CD8-positive, alpha-beta memory T cell (primary cell): ENCODE results near the gene C1QTNF9B. TPM values are rescaled to one million over a fixed set of nuclear protein-coding genes. Genes with fewer than 3 reads are reported as not detected.
"Not testable (repeated sequence)": the region's sequence is repeated elsewhere in the genome, so short reads cannot be mapped to it uniquely, and the experiment has no call there.

Experiments
- CTCF ChIA-PET: fragments of 350-600 bp; sonication (Branson Sonifier 250); formaldehyde crosslinking; loops from one replicate; lab custom pipeline; 2021; ENCODE audit warnings: antibody characterized with exemption; lab: Charles Lee
- POLR2A ChIA-PET: fragments of 350-600 bp; sonication (Branson Sonifier 250); formaldehyde crosslinking; loops from one replicate; lab custom pipeline; 2021; ENCODE audit warnings: antibody characterized with exemption; lab: Charles Lee
- DNase-seq, 5 donors: peaks; one replicate each; pipeline versions ENCODE4 v3.0.0 to v3.0.0-alpha.2; 2020 to 2022; ENCODE audit warnings: mixed read lengths in 1 of 5
- H3K27ac ChIP-seq: one replicate; pipeline ENCODE4 v1.7.0; 2013; ENCODE audit warnings: low read depth, mild to moderate bottlenecking, low read length, moderate library complexity
- H3K27me3 ChIP-seq: 2 replicates; pipeline ENCODE4 v1.7.0; 2013; ENCODE audit warnings: low read length, mild to moderate bottlenecking; ENCODE audit not compliant: insufficient read depth, poor library complexity, severe bottlenecking
- H3K36me3 ChIP-seq: 2 replicates; pipeline ENCODE4 v1.7.0; 2013; ENCODE audit warnings: mild to moderate bottlenecking, low read length, moderate library complexity; ENCODE audit not compliant: insufficient read depth
- H3K4me1 ChIP-seq: 2 replicates; pipeline ENCODE4 v1.7.0; 2013; ENCODE audit warnings: mild to moderate bottlenecking, low read length, moderate library complexity; ENCODE audit not compliant: insufficient read depth
- H3K4me3 ChIP-seq: 2 replicates; pipeline ENCODE4 v1.7.0; 2013; ENCODE audit warnings: mild to moderate bottlenecking, low read length
- H3K9me3 ChIP-seq: 2 replicates; pipeline ENCODE4 v1.7.0; 2013; ENCODE audit warnings: mild to moderate bottlenecking, low read length
- H3K27ac Mint-ChIP-seq, 8 donors: one replicate each; pipeline ENCODE4 v1.8.0; 2020 to 2021; ENCODE audit warnings: mixed read lengths in 8 of 8, mild to moderate bottlenecking in 6 of 8, inconsistent platforms in 3 of 8, moderate library complexity in 3 of 8
- H3K27me3 Mint-ChIP-seq, 2 donors: one replicate each; pipeline ENCODE4 v1.8.0; 2020 to 2021; ENCODE audit warnings: mixed read lengths in 2 of 2, mild to moderate bottlenecking in 1 of 2, moderate library complexity in 1 of 2
- H3K36me3 Mint-ChIP-seq, 3 donors: one replicate each; pipeline ENCODE4 v1.8.0; 2020 to 2021; ENCODE audit warnings: mixed read lengths in 3 of 3, inconsistent platforms in 1 of 3, mild to moderate bottlenecking in 1 of 3
- H3K4me1 Mint-ChIP-seq, 3 donors: one replicate each; pipeline ENCODE4 v1.8.0; 2020 to 2021; ENCODE audit warnings: mixed read lengths in 3 of 3, inconsistent platforms in 1 of 3, mild to moderate bottlenecking in 1 of 3
- H3K4me3 Mint-ChIP-seq, 7 donors: one replicate each; pipeline ENCODE4 v1.8.0; 2020 to 2021; ENCODE audit warnings: mixed read lengths in 7 of 7, mild to moderate bottlenecking in 6 of 7, moderate library complexity in 4 of 7, inconsistent platforms in 2 of 7
- H3K9me3 Mint-ChIP-seq, 5 donors: one replicate each; pipeline ENCODE4 v1.8.0; 2020 to 2022; ENCODE audit warnings: mixed read lengths in 5 of 5, mild to moderate bottlenecking in 3 of 5, moderate library complexity in 2 of 5, inconsistent platforms in 1 of 5
- polyA plus RNA-seq: library from polyadenylated mRNA; unstranded; fragments of 300-500 nt; fragmentation: Illumina TruSeq; gene quantifications from one replicate; pipeline ENCODE4 v1.2.3, GENCODE V29; 2021
- total RNA-seq, 2 experiments: library from RNA; stranded (reverse); gene quantifications; one replicate each; pipeline ENCODE4 v1.2.3, GENCODE V29; 2021

C1QTNF9B gene
- total RNA-seq (not detected), polyA plus RNA-seq (not detected)

- CTCF ChIA-PET: interaction anchor here (2.0 kb wide), 1 partner anchor 8 kb away, joined by 9 read pairs; the partner anchor contains the start of gene MIPEP
- H3K9me3 ChIP-seq, H3K4me3 Mint-ChIP-seq, H3K4me1 ChIP-seq, H3K36me3 Mint-ChIP-seq, H3K27me3 ChIP-seq, H3K27ac ChIP-seq, DNase-seq, H3K4me3 ChIP-seq, H3K27ac Mint-ChIP-seq, H3K4me1 Mint-ChIP-seq, H3K36me3 ChIP-seq, H3K9me3 Mint-ChIP-seq: not testable (repeated sequence)
- POLR2A ChIA-PET: interaction anchor here (0.8 kb wide), 1 partner anchor 8 kb away, joined by 3 read pairs; no protein-coding TSS in a partner anchor
- H3K27me3 Mint-ChIP-seq: peaks cover 15 to 38% of the 10 kb centered on the region in 2 donors
Measured at GRCh38 chr13:23897452-23897919, at the start of gene C1QTNF9B. Gene C1QTNF9B (minus strand): TSS chr13:23897502.

GRCh38 chr13:23946900-23947299 lies 49.6 kb upstream of the C1QTNF9B start:
- Mint-ChIP-seq H3K9me3 (no peaks in the 10 kb centered on the region), H3K27me3 (peaks cover 9 to 34% of the 10 kb centered on the region in 2 donors)
- H3K4me1 ChIP-seq: no peaks in the 10 kb centered on the region

DNA sequence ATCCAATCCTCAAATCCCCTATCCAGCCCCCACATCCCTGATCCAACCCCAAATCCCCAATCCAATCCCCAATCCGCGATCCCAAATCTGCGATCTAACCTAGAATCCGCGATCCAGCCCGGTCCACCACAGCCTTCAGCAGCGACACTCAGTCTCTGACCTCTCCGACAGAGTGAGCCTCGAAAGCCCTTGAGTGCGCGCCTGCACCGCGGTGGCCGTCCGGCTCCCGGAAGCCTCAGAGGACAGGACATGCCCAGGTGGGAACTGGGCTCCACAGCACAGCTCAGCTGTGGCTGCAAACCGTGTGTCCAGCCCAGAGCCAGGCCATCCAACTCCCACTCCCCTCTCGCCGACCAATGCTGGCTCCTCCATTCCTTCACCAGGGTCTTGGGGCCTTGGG lies 48.8 kb upstream of the C1QTNF9B start:
- Mint-ChIP-seq H3K27ac (peak overlapping the region in 1 of 8 donors; percentile 92), H3K36me3 (no peaks in the 10 kb centered on the region), H3K9me3 (no peaks in the 10 kb centered on the region), H3K4me1 (no peaks in the 10 kb centered on the region), H3K4me3 (no peak overlapping the region), H3K27me3 (peaks cover 9 to 36% of the 10 kb centered on the region in 2 donors)
- no peaks in the 10 kb centered on the region for H3K27me3 ChIP-seq
- no peaks in the 10 kb centered on the region for H3K4me1 ChIP-seq
- no peak for DNase-seq
- H3K27ac ChIP-seq: no peak overlapping the region
- ChIA-PET POLR2A (no interaction called here), CTCF (no interaction called here)
- H3K36me3 ChIP-seq: no peaks in the 10 kb centered on the region
- H3K9me3 ChIP-seq: no peaks in the 10 kb centered on the region
- no peak overlapping the region for H3K4me3 ChIP-seq

More at GRCh38 chr13:23946900-23947299, 49.6 kb upstream of the C1QTNF9B start:
- Mint-ChIP-seq H3K4me3 (no peak overlapping the region), H3K27ac (peak overlapping the region in 1 of 8 donors; percentile 63), H3K36me3 (no peaks in the 10 kb centered on the region), H3K4me1 (no peaks in the 10 kb centered on the region)
- no peak overlapping the region for H3K27ac ChIP-seq
- CTCF ChIA-PET: no interaction called here
- no peaks in the 10 kb centered on the region for H3K27me3 ChIP-seq
- POLR2A ChIA-PET: no interaction called here
- no peak for DNase-seq
- no peaks in the 10 kb centered on the region for H3K36me3 ChIP-seq
- H3K4me3 ChIP-seq: no peak overlapping the region
- no peaks in the 10 kb centered on the region for H3K9me3 ChIP-seq

DNA sequence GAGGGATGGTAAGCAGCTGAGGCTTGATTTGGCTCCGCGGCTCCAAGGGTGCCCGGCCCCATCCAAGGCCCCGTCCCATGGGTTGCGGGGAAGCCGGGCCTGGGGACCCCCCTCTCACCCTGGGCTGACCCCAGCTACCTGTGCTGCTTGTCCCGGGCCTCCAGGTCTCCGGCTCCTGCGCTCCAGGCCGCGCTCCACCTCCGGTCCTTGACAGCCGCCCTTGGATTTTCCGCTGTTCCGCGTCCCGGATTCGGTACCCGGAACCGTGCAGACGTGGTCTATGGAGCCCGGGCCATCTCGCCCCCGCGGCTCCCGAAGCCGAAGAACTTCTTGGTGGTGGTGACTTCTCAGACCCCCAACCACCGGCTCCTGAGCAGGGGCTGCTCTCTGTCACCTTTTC lies 48.3 kb upstream of the C1QTNF9B start:
- Histone ChIP-seq H3K9me3 (no peaks in the 10 kb centered on the region), H3K4me1 (no peaks in the 10 kb centered on the region), H3K27ac (no peak overlapping the region), H3K36me3 (no peaks in the 10 kb centered on the region), H3K27me3 (no peaks in the 10 kb centered on the region), H3K4me3 (no peak overlapping the region)
- H3K4me3 Mint-ChIP-seq: no peak overlapping the region
- ChIA-PET CTCF (no interaction called here), POLR2A (no interaction called here)
- H3K27me3 Mint-ChIP-seq: peaks cover 9 to 39% of the 10 kb centered on the region in 2 donors
- H3K9me3 Mint-ChIP-seq: peaks cover 0 to 2% (median 0%) of the 10 kb centered on the region in 5 donors
- H3K27ac Mint-ChIP-seq: no peak overlapping the region
- no peak for DNase-seq
- no peaks in the 10 kb centered on the region for H3K36me3 Mint-ChIP-seq
- H3K4me1 Mint-ChIP-seq: no peaks in the 10 kb centered on the region

GRCh38 chr13:23941211-23941610 lies 43.9 kb upstream of the C1QTNF9B start:
- no peak overlapping the region for H3K4me3 ChIP-seq
- Mint-ChIP-seq H3K27me3 (peaks cover 19 to 65% of the 10 kb centered on the region in 2 donors), H3K36me3 (peaks cover 0 to 6% (median 0%) of the 10 kb centered on the region in 3 donors), H3K9me3 (peaks cover 2 to 23% (median 11%) of the 10 kb centered on the region in 5 donors), H3K4me3 (no peak overlapping the region), H3K4me1 (no peaks in the 10 kb centered on the region), H3K27ac (no peak overlapping the region)
- no peak for DNase-seq
- H3K9me3 ChIP-seq: no peaks in the 10 kb centered on the region
- ChIA-PET POLR2A (no interaction called here), CTCF (no interaction called here)
- H3K27ac ChIP-seq: no peak overlapping the region
- H3K27me3 ChIP-seq: no peaks in the 10 kb centered on the region
- no peaks in the 10 kb centered on the region for H3K4me1 ChIP-seq
- no peaks in the 10 kb centered on the region for H3K36me3 ChIP-seq

DNA sequence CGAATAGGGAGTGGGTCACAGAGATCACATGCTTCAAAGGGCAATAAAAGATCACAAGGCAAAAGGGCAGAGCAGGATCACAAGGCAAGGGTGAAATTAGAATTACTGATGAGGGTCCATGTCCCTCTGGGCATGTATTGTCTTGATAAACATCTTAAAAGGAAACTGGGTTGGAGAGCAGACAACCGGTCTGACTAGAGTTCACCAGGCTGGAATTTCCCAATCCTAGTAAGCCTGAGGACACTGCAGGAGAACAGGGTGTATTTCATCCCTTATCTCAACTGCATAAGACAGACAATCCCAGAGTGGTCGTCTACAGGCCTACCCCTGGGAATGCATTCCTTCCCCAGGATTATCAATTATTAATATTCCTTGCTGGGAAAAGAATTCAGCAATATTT lies 42.4 kb upstream of the C1QTNF9B start:
- H3K4me3 Mint-ChIP-seq, H3K4me1 Mint-ChIP-seq, H3K36me3 ChIP-seq, H3K4me3 ChIP-seq, POLR2A ChIA-PET, H3K27me3 ChIP-seq, DNase-seq, H3K9me3 ChIP-seq, H3K4me1 ChIP-seq, H3K27ac Mint-ChIP-seq, H3K27ac ChIP-seq, CTCF ChIA-PET, H3K36me3 Mint-ChIP-seq: not testable (repeated sequence)
- H3K27me3 Mint-ChIP-seq: peaks cover 29 to 68% of the 10 kb centered on the region in 2 donors
- H3K9me3 Mint-ChIP-seq: peaks cover 2 to 23% (median 11%) of the 10 kb centered on the region in 5 donors

DNA sequence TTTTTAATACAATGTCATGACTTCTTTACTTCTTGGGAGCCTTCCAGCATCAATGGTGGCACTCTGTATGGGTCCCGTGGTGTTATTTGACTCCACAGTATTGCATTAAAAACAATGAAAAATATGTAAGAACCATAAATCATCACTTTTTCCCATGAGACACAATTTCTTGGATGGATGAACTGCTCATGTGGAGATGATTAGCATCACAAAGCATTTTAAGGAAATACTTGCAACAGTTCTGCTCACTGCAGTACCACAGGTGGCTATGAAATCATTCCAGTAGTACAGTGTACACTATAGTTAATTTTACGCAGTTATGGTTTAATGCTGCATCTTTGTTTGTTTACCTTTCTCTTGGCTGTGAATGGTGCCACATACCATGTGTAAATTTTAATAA lies 37.2 kb upstream of the C1QTNF9B start:
- CTCF ChIA-PET: no interaction called here
- H3K27me3 Mint-ChIP-seq: peaks cover 48 to 67% of the 10 kb centered on the region in 2 donors
- H3K4me1 Mint-ChIP-seq: no peaks in the 10 kb centered on the region

DNA sequence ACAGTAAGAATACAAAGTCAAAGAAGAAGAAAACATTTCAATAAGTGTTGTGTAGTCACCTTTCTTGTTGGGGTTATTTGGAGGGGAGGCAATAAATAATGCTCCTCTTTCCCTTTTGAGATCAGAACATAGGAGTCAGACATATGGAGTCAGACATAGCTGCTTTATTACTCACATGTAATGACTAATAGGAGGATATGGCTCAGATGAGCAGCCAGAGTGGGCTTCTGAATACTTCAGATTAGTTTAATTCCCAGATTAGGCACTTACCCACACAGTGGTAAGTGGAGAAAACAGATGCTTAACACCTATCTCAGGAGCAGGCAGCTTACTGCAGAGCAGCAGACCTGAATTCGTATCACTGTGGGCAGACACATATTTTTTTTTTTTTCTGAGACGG lies 31.7 kb upstream of the C1QTNF9B start:
- Mint-ChIP-seq H3K4me1 (no peaks in the 10 kb centered on the region), H3K27ac (no peak overlapping the region), H3K27me3 (peaks cover 20 to 40% of the 10 kb centered on the region in 2 donors), H3K4me3 (no peak overlapping the region), H3K36me3 (no peaks in the 10 kb centered on the region), H3K9me3 (no peaks in the 10 kb centered on the region)
- ChIA-PET CTCF (no interaction called here), POLR2A (no interaction called here)
- H3K27ac ChIP-seq: no peak overlapping the region
- no peaks in the 10 kb centered on the region for H3K27me3 ChIP-seq
- no peak overlapping the region for H3K4me3 ChIP-seq
- H3K4me1 ChIP-seq: no peaks in the 10 kb centered on the region
- H3K36me3 ChIP-seq: no peaks in the 10 kb centered on the region
- no peak for DNase-seq
- no peaks in the 10 kb centered on the region for H3K9me3 ChIP-seq

More for the DNA sequence above, 37.2 kb upstream of the C1QTNF9B start:
- H3K9me3 Mint-ChIP-seq: peaks cover 2 to 13% (median 10%) of the 10 kb centered on the region in 5 donors
- Histone ChIP-seq H3K27ac (no peak overlapping the region), H3K36me3 (no peaks in the 10 kb centered on the region), H3K27me3 (no peaks in the 10 kb centered on the region), H3K4me1 (no peaks in the 10 kb centered on the region), H3K9me3 (no peaks in the 10 kb centered on the region), H3K4me3 (no peak overlapping the region)
- DNase-seq: no peak
- POLR2A ChIA-PET: no interaction called here
- no peak overlapping the region for H3K4me3 Mint-ChIP-seq
- peaks cover 0 to 6% (median 0%) of the 10 kb centered on the region in 3 donors for H3K36me3 Mint-ChIP-seq
- H3K27ac Mint-ChIP-seq: no peak overlapping the region
